HG02943 (cell line): ENCODE results near the gene ZFAND6.
"Not testable (repeated sequence)": the region's sequence is repeated elsewhere in the genome, so short reads cannot be mapped to it uniquely, and the experiment has no call there.

Experiments used
- ATAC-seq: cut with Tn5 transposase; IDR thresholded peaks from one replicate; pipeline ENCODE4 v1.9.1; 2021; ENCODE audit warnings: mild to moderate bottlenecking, low read depth, moderate library complexity; ENCODE audit not compliant: unreplicated experiment

The ZFAND6 gene

GRCh38 chr15:80093854-80094418 lies 34.5 kb downstream of the ZFAND6 start:
- ATAC-seq = no peak

GRCh38 chr15:80095511-80095910 lies 36.0 kb downstream of the ZFAND6 start:
- no peak for ATAC-seq

GRCh38 chr15:80095969-80096368 lies 36.5 kb downstream of the ZFAND6 start:
- ATAC-seq = no peak

- no peak for ATAC-seq
Observed at GRCh38 chr15:80098341-80098740, 38.9 kb downstream of the ZFAND6 start.

- no peak for ATAC-seq
Observed at GRCh38 chr15:80099241-80099640, 39.8 kb downstream of the ZFAND6 start.

GRCh38 chr15:80099662-80100061 lies 40.2 kb downstream of the ZFAND6 start:
- ATAC-seq = not testable (repeated sequence)

GRCh38 chr15:80100247-80100646 lies 40.8 kb downstream of the ZFAND6 start:
- no peak for ATAC-seq

GRCh38 chr15:80105193-80105592 lies 45.7 kb downstream of the ZFAND6 start:
- no peak for ATAC-seq

GRCh38 chr15:80105595-80105994 lies 46.1 kb downstream of the ZFAND6 start:
- no peak for ATAC-seq

GRCh38 chr15:80106051-80106450 lies 46.6 kb downstream of the ZFAND6 start:
- no peak for ATAC-seq

- no peak for ATAC-seq
Observed at GRCh38 chr15:80107204-80107603, 47.7 kb downstream of the ZFAND6 start.

- ATAC-seq = no peak
Observed at GRCh38 chr15:80107774-80108173, 48.3 kb downstream of the ZFAND6 start.

- no peak for ATAC-seq
Observed at GRCh38 chr15:80109388-80109787, 49.9 kb downstream of the ZFAND6 start.

GRCh38 chr15:80110920-80111319 lies 51.4 kb downstream of the ZFAND6 start:
- no peak for ATAC-seq

GRCh38 chr15:80114114-80114513 lies 54.6 kb downstream of the ZFAND6 start:
- ATAC-seq = no peak

GRCh38 chr15:80115021-80115420 lies 55.5 kb downstream of the ZFAND6 start:
- ATAC-seq = no peak

- ATAC-seq = no peak
Observed at GRCh38 chr15:80118956-80119355, 59.5 kb downstream of the ZFAND6 start.

GRCh38 chr15:80120636-80121035 lies 61.2 kb downstream of the ZFAND6 start:
- no peak for ATAC-seq

- no peak for ATAC-seq
Observed at GRCh38 chr15:80121546-80121945, 62.1 kb downstream of the ZFAND6 start.

GRCh38 chr15:80123034-80123433 lies 63.6 kb downstream of the ZFAND6 start:
- no peak for ATAC-seq

- ATAC-seq = not testable (repeated sequence)
Observed at GRCh38 chr15:80127253-80127652, 67.8 kb downstream of the ZFAND6 start.

- ATAC-seq = no peak
Observed at GRCh38 chr15:80127911-80128310, 68.4 kb downstream of the ZFAND6 start.

GRCh38 chr15:80132382-80132781 lies 72.9 kb downstream of the ZFAND6 start:
- ATAC-seq = no peak
